SK-N-SH treated with all-trans-retinoic acid at 6 μM for 48 hours (cell line): ENCODE results near the gene PGM2.

Experiments used
- ATAC-seq: fragments of 200-7000 bp; cut with Tn5 transposase; 3 replicates; pipeline ENCODE4 v1.9.1; 2020; ENCODE audit warnings: mild to moderate bottlenecking, moderate library complexity
- ARNTL ChIP-seq: fragments of 450-650 bp; formaldehyde crosslinking; IDR thresholded peaks from 2 replicates; pipeline ENCODE4 v1.5.0; 2020; ENCODE audit warnings: low read depth, mild to moderate bottlenecking, moderate library complexity, borderline replicate concordance
- BACH2 ChIP-seq: fragments of 250-450 bp; sonication (Bioruptor Pico); IDR thresholded peaks from 2 replicates; pipeline ENCODE4 v1.9.0; 2021; ENCODE audit warnings: mild to moderate bottlenecking, borderline replicate concordance
- CSDC2 ChIP-seq: fragments of 250-450 bp; sonication (Bioruptor Pico); IDR thresholded peaks from 2 replicates; pipeline ENCODE4 v1.5.0; 2020; ENCODE audit warnings: mild to moderate bottlenecking, moderate library complexity
- ESRRG ChIP-seq: fragments of 250-450 bp; sonication (Bioruptor Pico); IDR thresholded peaks from 2 replicates; pipeline ENCODE4 v1.6.1; 2021; ENCODE audit warnings: mild to moderate bottlenecking
- GLIS3 ChIP-seq: fragments of 250-450 bp; sonication (Bioruptor Pico); IDR thresholded peaks from 2 replicates; pipeline ENCODE4 v1.5.0; 2020; ENCODE audit warnings: mild to moderate bottlenecking, moderate library complexity
- ISL1 ChIP-seq: fragments of 250-450 bp; sonication (Bioruptor Pico); IDR thresholded peaks from 2 replicates; pipeline ENCODE4 v2.1.2; 2022; ENCODE audit warnings: mild to moderate bottlenecking, moderate library complexity
- OSR1 ChIP-seq: fragments of 250-450 bp; sonication (Bioruptor Pico); IDR thresholded peaks from 2 replicates; pipeline ENCODE4 v1.8.0; 2022; ENCODE audit warnings: moderate library complexity, mild to moderate bottlenecking, inconsistent platforms
- POU6F1 ChIP-seq: fragments of 250-450 bp; sonication (Bioruptor Pico); IDR thresholded peaks from 2 replicates; pipeline ENCODE4 v1.8.0; 2021; ENCODE audit warnings: low read depth, mild to moderate bottlenecking, moderate library complexity, borderline replicate concordance
- PPARA ChIP-seq: fragments of 250-450 bp; sonication (Bioruptor Pico); IDR thresholded peaks from 2 replicates; pipeline ENCODE4 v1.5.0; 2020; ENCODE audit warnings: mild to moderate bottlenecking, borderline replicate concordance
- RARB ChIP-seq: fragments of 250-450 bp; sonication (Bioruptor Pico); IDR thresholded peaks from 2 replicates; pipeline ENCODE4 v1.8.0; 2021; ENCODE audit warnings: mild to moderate bottlenecking, moderate library complexity
- SNAI2 ChIP-seq: fragments of 250-450 bp; sonication (Bioruptor Pico); IDR thresholded peaks from 2 replicates; pipeline ENCODE4 v1.5.0; 2020; ENCODE audit warnings: mild to moderate bottlenecking, moderate library complexity
- TCF4 ChIP-seq: fragments of 250-450 bp; sonication (Bioruptor Pico); IDR thresholded peaks from 2 replicates; pipeline ENCODE4 v1.8.0; 2021; ENCODE audit warnings: mild to moderate bottlenecking, moderate library complexity, borderline replicate concordance
- TOX ChIP-seq: fragments of 250-450 bp; sonication (Bioruptor Pico); IDR thresholded peaks from 2 replicates; pipeline ENCODE4 v1.8.0; 2021; ENCODE audit warnings: mild to moderate bottlenecking, moderate library complexity, borderline replicate concordance
- TSHZ2 ChIP-seq: fragments of 250-450 bp; sonication (Bioruptor Pico); IDR thresholded peaks from 2 replicates; pipeline ENCODE4 v1.5.0; 2020; ENCODE audit warnings: mild to moderate bottlenecking, moderate library complexity
- ZFP3 ChIP-seq: fragments of 250-450 bp; sonication (Bioruptor Pico); IDR thresholded peaks from 2 replicates; pipeline ENCODE4 v1.5.0; 2020; ENCODE audit warnings: mild to moderate bottlenecking, moderate library complexity
- ZFP30 ChIP-seq: fragments of 450-650 bp; formaldehyde crosslinking; IDR thresholded peaks from 2 replicates; pipeline ENCODE4 v1.5.0; 2022; ENCODE audit warnings: mild to moderate bottlenecking, moderate library complexity
- ZNF565 ChIP-seq: fragments of 450-650 bp; formaldehyde crosslinking; conservative IDR thresholded peaks from 2 replicates; pipeline ENCODE4 v1.5.0; 2020; ENCODE audit warnings: low read depth, mild to moderate bottlenecking, moderate library complexity
- ZNF70 ChIP-seq: fragments of 450-650 bp; formaldehyde crosslinking; IDR thresholded peaks from 2 replicates; pipeline ENCODE4 v1.5.0; 2020; ENCODE audit warnings: mild to moderate bottlenecking, moderate library complexity
- ZNF8 ChIP-seq: fragments of 450-650 bp; formaldehyde crosslinking; IDR thresholded peaks from 2 replicates; pipeline ENCODE4 v1.5.0; 2020; ENCODE audit warnings: mild to moderate bottlenecking, moderate library complexity
- TF ChIP-seq, protein P1 (sequence below): fragments of 250-450 bp; sonication (Bioruptor Pico); IDR thresholded peaks from 2 replicates; pipeline ENCODE4 v1.5.1; 2021; ENCODE audit warnings: mild to moderate bottlenecking, moderate library complexity

The PGM2 gene

GRCh38 chr4:37891260-37892159 is 65.0 kb downstream of the PGM2 start:
- TF ChIP-seq ISL1 (CRISPR knock-in tag): no peak
- no peak for TF ChIP-seq OSR1 (CRISPR knock-in tag)
- TF ChIP-seq ESRRG: no peak
- TF ChIP-seq BACH2 (CRISPR knock-in tag): no peak
- TF ChIP-seq ZFP3: no peak
- no peak for TF ChIP-seq SNAI2 (CRISPR knock-in tag)
- no peak for TF ChIP-seq TOX (CRISPR knock-in tag)
- no peak for TF ChIP-seq ARNTL (CRISPR knock-in tag)
- peak; percentile 47 for ATAC-seq

DNA sequence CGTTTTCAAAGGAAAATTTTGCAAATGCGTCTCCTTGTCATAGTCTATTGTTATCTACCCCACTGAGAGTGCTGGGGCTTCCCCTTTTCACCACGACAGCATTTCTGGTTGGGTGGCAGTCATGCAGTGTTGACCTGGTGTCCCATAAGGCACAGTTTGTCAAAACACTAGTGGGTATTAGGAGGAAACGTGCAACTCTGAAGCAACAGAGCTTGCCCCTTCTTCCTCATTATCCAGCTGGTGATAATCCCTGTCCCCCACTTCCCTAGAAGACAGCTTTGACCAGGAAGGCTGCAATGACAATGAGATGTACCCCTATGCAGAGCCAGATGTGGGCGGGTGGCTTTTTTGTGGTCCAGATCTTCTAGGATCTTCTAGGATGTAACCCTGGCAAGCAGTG is 66.2 kb downstream of the PGM2 start:
- no peak for TF ChIP-seq ZFP30
- TF ChIP-seq TCF4: no peak
- TF ChIP-seq ZNF565: no peak
- TF ChIP-seq ZNF8 (CRISPR knock-in tag): no peak
- TF ChIP-seq GLIS3 (CRISPR knock-in tag): no peak
- no peak for TF ChIP-seq RARB (CRISPR knock-in tag)
- TF ChIP-seq SNAI2 (CRISPR knock-in tag): no peak
- no peak for TF ChIP-seq TSHZ2 (CRISPR knock-in tag)
- TF ChIP-seq PPARA (CRISPR knock-in tag): no peak
- TF ChIP-seq, protein P1, sequence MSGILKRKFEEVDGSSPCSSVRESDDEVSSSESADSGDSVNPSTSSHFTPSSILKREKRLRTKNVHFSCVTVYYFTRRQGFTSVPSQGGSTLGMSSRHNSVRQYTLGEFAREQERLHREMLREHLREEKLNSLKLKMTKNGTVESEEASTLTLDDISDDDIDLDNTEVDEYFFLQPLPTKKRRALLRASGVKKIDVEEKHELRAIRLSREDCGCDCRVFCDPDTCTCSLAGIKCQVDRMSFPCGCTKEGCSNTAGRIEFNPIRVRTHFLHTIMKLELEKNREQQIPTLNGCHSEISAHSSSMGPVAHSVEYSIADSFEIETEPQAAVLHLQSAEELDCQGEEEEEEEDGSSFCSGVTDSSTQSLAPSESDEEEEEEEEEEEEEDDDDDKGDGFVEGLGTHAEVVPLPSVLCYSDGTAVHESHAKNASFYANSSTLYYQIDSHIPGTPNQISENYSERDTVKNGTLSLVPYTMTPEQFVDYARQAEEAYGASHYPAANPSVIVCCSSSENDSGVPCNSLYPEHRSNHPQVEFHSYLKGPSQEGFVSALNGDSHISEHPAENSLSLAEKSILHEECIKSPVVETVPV (CRISPR knock-in tag): no peak
- no peak for TF ChIP-seq OSR1 (CRISPR knock-in tag)
- no peak for TF ChIP-seq ESRRG
- no peak for TF ChIP-seq CSDC2 (CRISPR knock-in tag)
- TF ChIP-seq TOX (CRISPR knock-in tag): no peak
- no peak for TF ChIP-seq BACH2 (CRISPR knock-in tag)
- no peak for TF ChIP-seq ISL1 (CRISPR knock-in tag)
- no peak for TF ChIP-seq ZNF70
- no peak for ATAC-seq

- ATAC-seq: no peak
- no peak for TF ChIP-seq ARNTL (CRISPR knock-in tag)
- TF ChIP-seq CSDC2 (CRISPR knock-in tag): no peak
- no peak for TF ChIP-seq PPARA (CRISPR knock-in tag)
- no peak for TF ChIP-seq ZNF70
- no peak for TF ChIP-seq BACH2 (CRISPR knock-in tag)
- no peak for TF ChIP-seq TOX (CRISPR knock-in tag)
- TF ChIP-seq GLIS3 (CRISPR knock-in tag): no peak
Measured at GRCh38 chr4:37893164-37893563, 66.7 kb downstream of the PGM2 start.

GRCh38 chr4:37895271-37895670 is 68.8 kb downstream of the PGM2 start:
- ATAC-seq: no peak
- no peak for TF ChIP-seq POU6F1 (CRISPR knock-in tag)
- no peak for TF ChIP-seq TSHZ2 (CRISPR knock-in tag)
